Muscle of arm (tissue), 12 donors: ENCODE results near the gene S1PR1. TPM values are rescaled to one million over a fixed set of nuclear protein-coding genes. Genes with fewer than 3 reads are reported as not detected.

ENCODE experiments used
- DNase-seq: peaks from one replicate; pipeline ENCODE4 v3.0.0-alpha.2; 2013
- polyA plus RNA-seq, 12 donors: library from polyadenylated mRNA; unstranded; fragments of 120-200 nt; gene quantifications; one replicate each; pipeline ENCODE4 v1.2.1, GENCODE V29; 2013; ENCODE audit not compliant: insufficient read length in 12 of 12

The S1PR1 gene
- polyA plus RNA-seq, 12 donors: 11.1 to 23.8 (median 14.3) TPM; not detected in 1

DNA sequence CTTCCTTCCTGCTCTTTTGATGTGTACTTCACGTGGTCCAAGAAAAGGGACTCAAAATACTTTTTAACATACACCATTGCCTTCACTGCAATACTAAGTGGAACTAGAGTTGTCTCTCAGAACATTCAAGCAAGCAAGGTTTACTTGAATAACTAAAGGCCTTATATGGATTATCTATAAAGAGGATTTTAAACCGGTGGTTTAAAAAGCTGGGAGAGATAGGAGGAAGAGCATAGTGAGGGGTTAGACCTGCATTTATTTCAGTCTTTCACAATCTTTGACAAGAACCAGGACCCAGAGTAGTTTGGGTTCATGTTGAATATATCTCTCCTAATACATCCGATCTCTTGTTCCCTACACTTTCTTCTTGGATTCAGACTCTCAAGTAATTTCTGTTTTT lies 6.9 kb downstream of the S1PR1 start:
- no peak for DNase-seq

DNA sequence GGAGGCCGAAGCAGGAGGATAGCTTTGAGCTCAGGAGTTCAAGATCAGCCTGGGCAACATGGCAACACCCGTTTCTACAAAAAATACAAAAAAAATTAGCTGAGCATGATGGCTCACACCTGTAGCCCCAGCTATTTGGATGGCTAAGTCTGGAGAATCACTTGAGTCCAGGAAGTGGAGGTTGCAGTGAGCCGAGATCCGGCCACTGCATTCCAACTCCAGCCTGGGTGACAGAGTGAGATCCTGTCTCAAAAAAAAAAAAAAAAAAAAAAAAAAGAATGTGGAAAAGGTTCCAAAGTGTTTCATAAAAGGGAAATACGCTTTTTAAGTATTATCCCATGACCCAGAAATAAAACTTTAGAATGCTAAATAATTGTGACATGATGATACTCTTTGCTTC lies 8.0 kb downstream of the S1PR1 start:
- no peak for DNase-seq

DNA sequence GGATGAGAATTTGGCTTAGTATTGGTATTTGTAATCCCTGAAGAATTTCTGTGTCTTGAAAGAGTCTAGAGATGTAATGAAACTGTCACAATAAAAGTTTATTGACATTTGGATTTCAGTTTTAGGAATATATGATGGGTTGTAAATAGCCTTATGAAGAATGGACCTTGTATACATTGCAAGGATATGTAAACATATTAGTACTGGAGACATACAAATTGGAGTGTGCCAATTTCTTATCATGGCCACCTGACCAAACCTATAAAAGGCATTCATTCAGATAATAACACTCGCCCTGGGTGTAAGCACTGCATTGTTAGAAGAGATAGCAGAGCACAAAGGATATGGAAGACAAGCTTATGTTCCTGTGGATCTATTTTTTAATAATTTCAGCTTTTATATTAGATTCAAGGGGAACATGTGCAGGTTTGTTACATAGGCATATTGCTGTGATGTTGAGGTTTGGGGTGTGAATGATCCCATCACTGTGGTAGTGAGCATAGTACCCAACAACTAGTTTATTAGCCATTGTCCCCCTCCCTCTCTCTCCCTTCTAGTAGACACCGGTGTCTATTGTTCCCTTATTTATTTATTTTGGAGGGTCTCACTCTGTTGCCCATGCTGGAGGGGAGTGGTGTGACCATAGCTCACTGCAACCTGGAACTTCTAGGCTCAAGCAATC lies 8.6 kb downstream of the S1PR1 start:
- DNase-seq: no peak

GRCh38 chr1:101247404-101248287 lies 10.8 kb downstream of the S1PR1 start:
- no peak for DNase-seq

GRCh38 chr1:101250222-101250621 lies 13.4 kb downstream of the S1PR1 start:
- DNase-seq: no peak

DNA sequence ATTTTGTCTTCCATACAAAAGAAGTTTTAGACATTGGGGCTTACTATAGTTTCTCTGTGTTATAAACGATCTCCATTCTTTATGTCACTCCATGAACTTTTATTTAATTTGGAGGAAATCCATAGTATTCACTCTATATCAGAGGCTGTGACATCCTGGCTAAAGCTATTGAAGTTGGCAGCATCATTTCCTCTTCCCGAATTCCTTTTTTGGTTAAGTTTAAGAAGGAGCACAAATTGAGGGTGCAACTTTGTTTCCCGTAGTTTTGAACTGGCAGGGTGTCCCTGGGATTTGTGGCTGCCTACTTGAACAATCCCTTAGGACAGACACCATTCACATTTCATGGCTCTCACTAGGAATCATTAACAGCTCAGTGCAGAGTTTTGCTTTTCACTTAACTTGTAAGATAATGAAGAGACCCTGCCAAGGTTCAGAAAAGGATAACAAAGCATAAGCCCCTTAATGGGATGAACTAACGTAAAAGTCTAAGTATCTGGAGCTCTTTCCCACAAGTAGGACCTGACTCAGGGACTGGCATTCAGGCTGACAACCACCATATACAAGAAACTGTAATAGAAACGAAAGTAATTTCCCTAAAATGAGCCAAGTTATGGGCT lies 13.9 kb downstream of the S1PR1 start:
- DNase-seq: no peak

DNA sequence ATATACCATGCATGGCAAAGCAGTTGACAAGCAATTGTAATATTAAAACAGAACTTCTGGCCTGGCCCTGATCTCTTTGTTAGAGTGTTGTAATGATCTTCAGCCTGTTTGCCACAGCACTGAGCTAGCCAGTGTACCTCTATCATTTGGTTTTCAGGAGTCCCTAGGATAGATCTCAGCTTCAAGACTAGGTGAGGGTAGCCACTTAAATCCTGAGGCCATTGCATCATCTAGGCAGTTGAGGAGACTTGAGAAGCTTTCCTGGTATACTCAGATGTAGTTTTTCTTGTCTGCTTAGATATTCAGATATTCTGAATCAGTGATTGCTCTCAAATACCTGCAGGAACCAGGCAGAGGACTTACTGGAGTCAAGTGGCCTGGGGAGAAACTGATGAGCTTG lies 14.7 kb downstream of the S1PR1 start:
- DNase-seq: no peak

DNA sequence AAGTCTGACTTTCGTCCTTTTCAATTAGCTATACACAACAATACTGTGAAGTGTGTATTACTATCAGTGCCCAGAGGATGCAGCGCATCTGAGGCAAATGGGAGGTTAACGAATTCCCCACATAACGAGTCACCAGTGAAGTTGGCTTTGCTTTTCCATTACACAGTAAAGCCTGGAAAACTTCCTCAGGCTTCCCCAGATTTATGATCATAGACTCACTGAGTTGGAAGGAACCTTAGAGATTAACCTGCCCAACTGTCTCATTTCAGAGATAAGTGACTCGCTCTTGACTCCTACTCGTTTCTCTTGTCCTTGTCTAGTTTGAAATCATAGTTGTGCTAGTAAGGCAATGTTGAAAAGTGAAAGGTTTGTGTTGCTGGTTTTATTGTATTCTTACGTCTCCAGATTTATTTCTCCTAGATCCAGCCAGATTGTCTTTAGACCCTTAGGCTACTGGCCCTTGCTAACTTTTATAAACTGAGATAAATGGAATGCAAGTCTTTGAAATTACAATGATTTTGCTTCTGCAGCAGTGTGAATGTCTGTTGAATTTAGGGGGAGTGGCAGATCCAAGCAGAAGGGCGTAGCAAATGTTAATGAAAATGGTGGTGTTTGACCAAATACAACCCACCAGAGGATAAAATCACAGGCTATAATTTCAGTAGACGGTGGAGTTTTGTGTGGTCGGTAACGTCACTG lies 17.3 kb downstream of the S1PR1 start:
- no peak for DNase-seq

DNA sequence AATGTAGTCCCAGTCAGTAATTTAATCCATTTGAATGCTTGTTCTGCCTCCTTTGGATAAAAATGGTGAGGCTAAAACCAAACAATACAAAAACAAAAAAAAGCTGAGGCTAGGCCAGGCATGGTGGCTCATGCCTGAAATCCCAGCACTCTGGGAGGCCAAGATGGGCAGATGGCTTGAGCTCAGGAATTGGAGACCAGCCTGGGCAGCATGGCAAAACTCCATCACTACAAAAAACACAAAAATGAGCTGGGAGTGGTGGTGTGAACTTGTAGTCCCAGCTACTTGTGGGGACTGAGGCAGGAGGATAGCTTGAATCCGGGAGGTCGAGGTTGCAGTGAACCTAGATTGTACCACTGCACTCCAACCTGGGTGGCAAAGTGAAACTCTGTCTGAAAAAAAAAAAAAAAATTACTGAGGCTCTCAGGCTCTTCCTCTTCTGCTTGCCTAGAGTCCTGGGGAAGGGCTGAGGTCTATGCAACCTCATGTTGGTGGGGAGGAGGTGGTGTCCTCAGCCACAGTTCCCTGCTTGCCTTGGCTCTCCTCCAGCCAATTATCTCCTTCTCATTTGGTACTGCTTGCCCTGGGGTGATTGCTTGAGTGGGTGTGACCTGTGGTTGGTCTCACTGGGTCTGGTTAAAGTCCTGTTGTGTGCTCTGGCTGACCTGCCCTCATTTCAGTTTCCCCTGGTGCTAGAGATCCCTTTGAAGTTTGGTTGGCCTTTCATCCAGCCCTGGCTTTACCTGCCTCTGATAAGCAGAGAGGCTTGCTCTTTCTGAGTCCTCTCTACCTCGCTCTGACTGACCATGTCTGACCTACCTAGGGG lies 20.9 kb downstream of the S1PR1 start:
- no peak for DNase-seq

DNA sequence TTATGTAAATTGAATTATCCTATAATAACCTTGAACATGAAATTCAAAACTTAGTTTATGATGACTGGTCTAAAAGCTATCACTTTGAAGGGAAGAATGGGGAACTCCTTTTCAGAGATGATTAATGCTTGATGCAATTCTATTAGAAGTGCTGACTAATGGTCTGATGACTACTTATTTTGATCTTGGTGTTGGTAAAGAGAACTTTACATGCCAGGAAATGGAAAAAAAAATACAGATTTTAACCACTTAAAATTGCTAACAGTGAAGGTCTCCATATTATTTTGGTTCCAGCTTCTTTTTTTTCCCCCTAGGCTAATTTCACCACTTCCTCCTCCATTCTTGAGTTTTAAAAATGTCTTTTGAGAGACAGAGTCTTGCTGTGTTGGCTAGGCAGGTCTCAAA lies 22.9 kb downstream of the S1PR1 start:
- no peak for DNase-seq

DNA sequence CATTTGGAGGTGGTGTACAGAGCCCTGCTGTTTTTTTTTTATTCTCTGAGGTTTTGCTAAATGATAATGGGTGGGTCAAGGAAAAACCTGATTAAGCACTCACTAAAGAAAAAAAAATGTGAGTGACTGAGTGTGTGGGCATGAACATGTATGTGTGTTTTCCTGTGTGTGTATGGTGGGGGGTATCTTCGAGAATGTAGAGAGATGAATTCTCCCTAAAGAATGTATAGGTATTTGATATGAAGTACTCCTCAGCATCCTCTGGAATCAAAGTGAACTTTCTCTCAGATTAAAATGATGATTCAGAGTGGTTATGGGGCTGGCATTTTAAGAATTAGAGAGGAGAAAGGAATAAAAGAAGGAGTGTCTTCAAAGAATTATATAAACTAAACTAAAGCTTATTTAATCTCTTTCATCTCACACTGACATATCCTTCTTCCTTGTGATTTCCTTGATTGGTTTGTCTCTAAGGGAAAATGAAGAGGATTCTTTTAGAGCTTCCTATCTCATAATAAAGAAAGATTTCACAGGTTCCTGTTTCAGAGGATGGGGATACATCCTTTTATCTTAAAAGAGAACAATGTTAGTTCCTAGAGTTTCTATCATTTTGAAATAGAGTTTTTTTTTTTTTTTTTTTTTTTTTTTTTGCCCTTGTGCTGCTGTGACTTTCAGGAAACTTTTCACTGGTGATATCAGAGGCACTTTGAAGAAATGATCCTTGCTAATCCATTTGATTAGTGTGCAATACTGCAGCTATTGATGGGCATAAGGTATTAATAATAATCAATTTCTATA lies 23.9 kb downstream of the S1PR1 start:
- DNase-seq: no peak

DNA sequence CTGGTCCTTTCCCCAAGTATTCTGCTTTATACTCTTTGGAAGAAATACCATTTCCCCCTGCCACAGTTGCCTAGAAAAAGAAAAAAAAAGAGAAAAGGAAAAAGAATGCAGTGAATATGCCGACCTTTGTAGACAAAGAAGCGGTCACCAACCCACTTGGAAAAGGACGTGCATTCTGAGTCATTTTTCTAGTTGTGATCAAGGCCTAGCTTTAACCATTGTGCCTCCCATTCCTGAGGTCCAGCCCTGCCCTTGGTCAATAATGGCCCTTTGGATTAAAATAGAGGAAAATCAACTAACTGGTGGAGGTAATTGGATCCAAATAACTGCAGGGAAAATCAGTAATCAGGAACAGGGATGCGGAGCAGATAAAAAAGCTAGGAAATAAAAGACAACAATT lies 24.8 kb downstream of the S1PR1 start:
- DNase-seq: no peak

- DNase-seq: no peak
Observed at GRCh38 chr1:101262060-101262459, 25.2 kb downstream of the S1PR1 start.

DNA sequence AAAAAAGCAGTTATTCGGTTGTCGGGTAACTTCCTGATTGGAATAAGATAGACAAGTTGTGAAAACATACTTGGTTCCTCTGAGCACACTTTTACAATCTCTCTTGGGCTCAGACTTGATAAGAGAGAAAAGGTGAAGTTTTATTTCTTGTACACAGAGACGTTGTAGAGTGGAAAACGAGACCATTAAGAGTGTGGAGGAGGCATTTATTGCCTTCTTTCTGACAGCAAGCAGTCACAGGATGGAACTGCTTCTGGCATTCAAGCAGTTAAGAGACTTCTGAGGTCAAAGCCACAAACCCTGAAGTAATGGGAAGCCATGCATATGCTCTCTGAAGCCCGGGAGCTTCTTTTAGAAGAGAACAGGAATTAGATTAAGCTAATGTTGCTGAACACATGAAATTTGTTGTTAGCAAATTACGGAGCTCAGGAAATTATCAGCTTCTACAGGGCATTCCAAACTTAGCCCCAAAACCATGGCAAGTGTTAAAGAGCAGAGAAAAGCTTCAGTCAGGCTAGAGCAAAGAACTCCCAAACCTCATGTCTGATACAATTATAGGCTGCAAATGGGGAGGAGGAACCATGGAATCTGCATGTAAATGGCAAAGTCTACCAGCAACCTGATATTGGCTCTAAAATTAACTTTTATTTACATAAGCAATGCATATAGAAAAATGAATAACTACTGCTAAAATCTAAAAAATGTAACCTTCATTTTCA lies 26.0 kb downstream of the S1PR1 start:
- no peak for DNase-seq

DNA sequence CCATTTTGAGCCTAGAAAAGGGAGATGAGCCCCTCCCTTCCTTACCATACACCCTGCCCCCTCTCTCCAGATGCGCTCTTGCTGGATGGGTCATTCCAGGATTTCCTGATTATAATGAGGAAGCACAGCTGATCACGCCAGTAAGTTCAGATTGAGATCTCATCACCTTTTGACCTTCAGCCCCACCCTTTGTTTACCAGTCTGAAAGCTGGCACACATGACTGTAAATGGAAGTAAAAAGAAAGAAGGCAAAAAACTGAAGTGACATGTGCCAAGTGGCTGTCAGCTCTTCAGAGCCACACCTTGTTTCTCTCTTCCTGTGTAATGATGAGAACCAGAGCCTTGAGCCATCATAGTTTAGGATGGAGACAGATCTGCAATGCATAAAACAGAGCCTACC lies 27.9 kb downstream of the S1PR1 start:
- no peak for DNase-seq

DNA sequence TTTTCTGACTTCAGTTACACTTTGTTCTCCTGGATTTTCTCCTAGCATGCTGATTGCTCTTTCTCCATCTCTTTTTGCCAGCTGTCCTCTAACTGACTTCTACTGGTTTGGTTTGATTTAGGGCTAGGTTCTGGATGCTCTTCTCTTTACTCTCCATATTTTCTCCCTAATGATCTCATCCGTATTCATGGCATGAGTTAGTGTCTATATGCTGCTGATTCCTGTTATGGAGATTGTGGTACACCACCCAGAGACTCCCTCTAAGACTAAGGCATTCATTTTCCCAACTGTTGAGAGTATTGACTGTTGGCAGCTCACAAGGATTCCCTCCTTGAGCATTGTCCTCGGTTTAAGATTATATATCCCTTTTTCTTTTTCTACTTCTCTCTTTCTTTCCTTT lies 28.9 kb downstream of the S1PR1 start:
- DNase-seq: no peak

GRCh38 chr1:101267082-101267481 lies 30.3 kb downstream of the S1PR1 start:
- DNase-seq: no peak

DNA sequence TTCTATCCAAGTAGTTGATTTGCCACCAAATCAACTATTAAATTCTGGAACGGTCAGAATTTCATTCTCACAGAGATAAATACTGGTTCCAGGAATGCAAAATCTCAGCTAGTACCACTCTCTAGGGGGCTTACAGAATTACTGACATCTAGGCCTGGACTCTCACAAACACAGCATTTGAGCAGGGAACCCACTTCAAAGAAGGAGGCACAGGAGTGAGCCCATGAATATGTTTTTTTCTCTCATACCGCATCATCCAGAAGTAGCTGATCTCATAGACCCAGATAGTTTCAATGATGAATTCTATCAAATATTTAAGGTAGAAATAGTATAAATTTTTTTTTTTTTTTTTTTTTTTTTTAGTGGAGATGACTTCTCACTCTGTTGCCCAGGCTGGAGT lies 32.1 kb downstream of the S1PR1 start:
- no peak for DNase-seq

DNA sequence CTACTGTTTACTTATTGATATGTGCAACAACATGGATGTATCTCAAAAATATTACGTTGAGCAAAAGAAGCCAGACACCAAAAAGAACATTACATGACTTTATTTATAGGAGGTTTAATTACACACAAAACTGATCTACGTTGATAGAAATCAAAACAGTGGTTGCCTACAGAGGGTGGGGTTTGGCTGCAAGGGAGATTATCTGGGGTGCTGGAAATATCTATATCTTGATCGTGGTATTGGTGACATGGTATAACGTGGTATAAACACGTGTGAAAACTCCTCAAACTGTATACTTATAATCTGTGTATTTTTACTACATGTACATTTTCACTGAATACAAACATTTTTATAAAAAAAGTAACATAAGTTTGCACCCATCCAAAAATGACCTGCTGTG lies 38.9 kb downstream of the S1PR1 start:
- DNase-seq: no peak

DNA sequence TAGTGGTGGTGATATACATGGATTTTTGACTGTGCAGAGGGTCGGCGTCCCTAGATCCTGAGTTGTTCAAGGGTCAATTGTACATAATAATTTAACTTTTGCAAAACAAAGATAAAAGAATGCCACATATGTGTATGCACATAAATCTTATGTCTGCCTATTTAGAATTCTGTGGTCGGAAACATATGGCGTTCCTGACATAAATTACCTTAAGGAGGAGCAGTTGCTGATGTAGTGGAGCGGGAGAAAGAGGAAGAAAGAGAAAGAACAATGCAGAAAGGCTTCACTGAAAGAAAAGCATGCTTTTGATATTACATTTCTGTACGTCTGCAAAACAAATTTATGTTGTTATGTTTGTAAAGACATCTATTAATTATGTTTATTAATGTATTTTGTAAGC lies 40.0 kb downstream of the S1PR1 start:
- no peak for DNase-seq
